Tibial artery (tissue), 4 donors: ENCODE results near the gene AGBL1.

Experiments used
- DNase-seq, 2 donors: peaks; one replicate each; pipeline ENCODE4 v3.0.0-alpha.2; 2019
- H3K27ac ChIP-seq, 2 donors: fragments of 200-600 bp; sonication (generic) in 1 of 2; 1 replicate in 1 of 2; 2 replicates in 1 of 2; pipeline ENCODE4 v1.5.1; 2018 to 2019; ENCODE audit warnings: mild to moderate bottlenecking in 1 of 2
- H3K27me3 ChIP-seq, 2 donors: fragments of 200-600 bp; sonication (generic) in 1 of 2; one replicate each; pipeline versions ENCODE4 v1.5.1 to v1.6.0; 2016 to 2019
- H3K36me3 ChIP-seq, 3 donors: fragments of 200-600 bp; sonication (generic) in 2 of 3; one replicate each; pipeline ENCODE4 v1.5.1; 2016 to 2019; ENCODE audit warnings: mild to moderate bottlenecking in 2 of 3
- H3K4me1 ChIP-seq, 4 donors: fragments of 200-600 bp; sonication (generic) in 2 of 4; 1 replicate in 3 of 4; 2 replicates in 1 of 4; pipeline ENCODE4 v1.5.1; 2016 to 2019
- H3K4me3 ChIP-seq, 2 donors: fragments of 200-600 bp; sonication (generic) in 1 of 2; 1 replicate in 1 of 2; 2 replicates in 1 of 2; pipeline ENCODE4 v1.5.1; 2018 to 2019; ENCODE audit warnings: mild to moderate bottlenecking in 2 of 2
- H3K9me3 ChIP-seq, 3 donors: fragments of 200-600 bp; sonication (generic) in 1 of 3; one replicate each; pipeline ENCODE4 v1.5.1; 2016 to 2019
- intact Hi-C: fragments of 100-400 bp; cut with DNase I; formaldehyde crosslinking; loops from one replicate; pipeline ENCODE4 v1.15.0; 2023; ENCODE audit warnings: low total_unique reads
- TF ChIP-seq, protein P1 (sequence below), 2 experiments: fragments of 200-600 bp in 1 of 2; fragments of 450-650 bp in 1 of 2; IDR thresholded peaks; one replicate each; pipeline ENCODE4 v1.5.1; 2017 to 2019; ENCODE audit warnings: antibody characterized with exemption in 2 of 2, mild to moderate bottlenecking in 1 of 2, moderate library complexity in 1 of 2

The AGBL1 gene

DNA sequence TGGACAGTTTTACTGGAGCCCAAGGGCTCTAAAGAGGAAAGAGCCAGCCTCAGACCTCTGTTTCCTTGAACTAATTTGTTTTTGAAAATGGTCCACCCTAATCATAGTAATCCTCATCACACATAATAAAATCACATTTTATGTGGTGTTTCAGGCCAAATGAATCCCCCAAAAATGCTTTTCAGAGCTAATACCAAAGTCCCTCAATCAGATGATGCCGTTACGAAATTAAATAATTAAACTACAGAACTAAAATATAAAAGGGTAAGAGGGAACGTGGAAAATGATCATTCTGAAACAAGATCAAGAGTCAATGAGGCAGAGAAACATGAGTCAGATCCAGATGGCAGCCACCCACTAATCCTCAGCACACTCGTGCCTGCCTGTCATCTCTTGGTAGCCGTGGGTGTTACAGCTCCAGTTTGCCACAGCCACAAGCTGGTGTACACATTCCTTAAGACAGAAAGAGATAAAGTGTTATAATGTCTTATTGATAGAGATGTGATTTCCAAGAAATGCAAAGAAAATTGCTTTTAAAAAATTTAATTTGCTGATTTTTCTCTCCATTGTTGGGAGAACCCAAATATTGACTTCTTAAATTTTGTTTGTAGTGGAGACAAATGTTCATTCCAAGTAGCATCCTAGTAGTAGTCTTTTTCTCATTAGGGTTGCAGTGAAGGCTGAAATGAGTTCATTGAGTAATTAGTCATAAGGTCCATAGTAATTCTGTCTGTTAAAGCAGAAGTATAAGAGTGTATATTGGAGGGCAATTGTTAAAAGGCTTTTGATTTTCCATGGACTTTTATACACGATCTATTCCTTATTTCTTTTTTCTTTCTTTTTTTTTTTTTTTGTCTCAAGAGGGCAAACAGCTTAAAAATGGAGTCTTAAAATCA, 104.2 kb downstream of the AGBL1 start:
- DNase-seq, result no peak
- H3K9me3 ChIP-seq, result no peaks in the 10 kb centered on the region

GRCh38 chr15:86193716-86194380, 114.2 kb downstream of the AGBL1 start:
- TF ChIP-seq, protein P1, sequence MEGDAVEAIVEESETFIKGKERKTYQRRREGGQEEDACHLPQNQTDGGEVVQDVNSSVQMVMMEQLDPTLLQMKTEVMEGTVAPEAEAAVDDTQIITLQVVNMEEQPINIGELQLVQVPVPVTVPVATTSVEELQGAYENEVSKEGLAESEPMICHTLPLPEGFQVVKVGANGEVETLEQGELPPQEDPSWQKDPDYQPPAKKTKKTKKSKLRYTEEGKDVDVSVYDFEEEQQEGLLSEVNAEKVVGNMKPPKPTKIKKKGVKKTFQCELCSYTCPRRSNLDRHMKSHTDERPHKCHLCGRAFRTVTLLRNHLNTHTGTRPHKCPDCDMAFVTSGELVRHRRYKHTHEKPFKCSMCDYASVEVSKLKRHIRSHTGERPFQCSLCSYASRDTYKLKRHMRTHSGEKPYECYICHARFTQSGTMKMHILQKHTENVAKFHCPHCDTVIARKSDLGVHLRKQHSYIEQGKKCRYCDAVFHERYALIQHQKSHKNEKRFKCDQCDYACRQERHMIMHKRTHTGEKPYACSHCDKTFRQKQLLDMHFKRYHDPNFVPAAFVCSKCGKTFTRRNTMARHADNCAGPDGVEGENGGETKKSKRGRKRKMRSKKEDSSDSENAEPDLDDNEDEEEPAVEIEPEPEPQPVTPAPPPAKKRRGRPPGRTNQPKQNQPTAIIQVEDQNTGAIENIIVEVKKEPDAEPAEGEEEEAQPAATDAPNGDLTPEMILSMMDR (IDR thresholded peaks at IDR 0.05), result no peak
- intact Hi-C loops, result no loop called here
- Histone ChIP-seq H3K27me3 (no peaks in the 10 kb centered on the region), H3K27ac (no peak overlapping the region), H3K4me3 (no peak overlapping the region), H3K9me3 (no peaks in the 10 kb centered on the region), H3K36me3 (no peaks in the 10 kb centered on the region), H3K4me1 (no peaks in the 10 kb centered on the region)
- DNase-seq, result no peak

More for the DNA sequence above, 104.2 kb downstream of the AGBL1 start:
- TF ChIP-seq, protein P1 (IDR thresholded peaks at IDR 0.05), result no peak
- no peaks in the 10 kb centered on the region for H3K4me1 ChIP-seq
- no peaks in the 10 kb centered on the region for H3K27me3 ChIP-seq
- no peak overlapping the region for H3K4me3 ChIP-seq
- intact Hi-C loops, result no loop called here
- no peaks in the 10 kb centered on the region for H3K36me3 ChIP-seq
- H3K27ac ChIP-seq, result no peak overlapping the region

DNA sequence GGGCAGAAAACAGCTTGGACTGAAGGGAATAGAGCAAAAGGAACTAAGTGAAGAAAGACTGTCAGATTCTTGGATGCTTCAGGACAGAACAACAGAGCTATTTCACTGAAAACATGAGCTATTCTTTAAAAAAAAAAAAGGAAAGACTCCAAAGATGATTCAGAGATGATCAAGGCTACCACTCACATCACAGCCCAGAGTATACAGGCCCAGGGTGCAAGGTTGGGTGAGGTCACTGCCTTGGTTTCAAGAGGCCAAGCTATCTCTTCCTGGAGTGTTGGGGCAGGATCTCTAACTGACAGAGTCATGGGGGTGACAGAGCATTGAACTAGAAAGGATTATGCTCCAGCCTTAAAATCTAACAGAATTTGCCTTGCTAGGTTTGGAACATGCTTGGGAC, 118.1 kb downstream of the AGBL1 start:
- TF ChIP-seq, protein P1 (IDR thresholded peaks at IDR 0.05), result no peak
- no peak for DNase-seq
- H3K9me3 ChIP-seq, result no peaks in the 10 kb centered on the region
- no peaks in the 10 kb centered on the region for H3K36me3 ChIP-seq
- intact Hi-C loops, result no loop called here
- H3K27me3 ChIP-seq, result no peaks in the 10 kb centered on the region
- H3K4me1 ChIP-seq, result no peaks in the 10 kb centered on the region
- no peak overlapping the region for H3K27ac ChIP-seq
- no peak overlapping the region for H3K4me3 ChIP-seq

- no peak overlapping the region for H3K4me3 ChIP-seq
Observed at GRCh38 chr15:86199467-86200145, 119.9 kb downstream of the AGBL1 start.

GRCh38 chr15:86201313-86202008, 121.8 kb downstream of the AGBL1 start:
- no peaks in the 10 kb centered on the region for H3K27me3 ChIP-seq

More at GRCh38 chr15:86199467-86200145, 119.9 kb downstream of the AGBL1 start:
- TF ChIP-seq, protein P1 (IDR thresholded peaks at IDR 0.05), result no peak
- Histone ChIP-seq H3K36me3 (no peaks in the 10 kb centered on the region), H3K27me3 (no peaks in the 10 kb centered on the region), H3K4me1 (no peaks in the 10 kb centered on the region), H3K27ac (no peak overlapping the region), H3K9me3 (no peaks in the 10 kb centered on the region)
- DNase-seq, result no peak
- intact Hi-C loops, result no loop called here

More at GRCh38 chr15:86201313-86202008, 121.8 kb downstream of the AGBL1 start:
- H3K36me3 ChIP-seq, result no peaks in the 10 kb centered on the region
- TF ChIP-seq, protein P1 (IDR thresholded peaks at IDR 0.05), result no peak
- H3K4me1 ChIP-seq, result no peaks in the 10 kb centered on the region
- H3K9me3 ChIP-seq, result no peaks in the 10 kb centered on the region
- intact Hi-C loops, result no loop called here
- no peak overlapping the region for H3K27ac ChIP-seq
- H3K4me3 ChIP-seq, result no peak overlapping the region
- no peak for DNase-seq
